HG03442 (cell line): ENCODE data around the gene STARD9.
"Not testable (repeated sequence)": the region's sequence is repeated elsewhere in the genome, so short reads cannot be mapped to it uniquely, and the experiment has no call there.

Experiments used
- ATAC-seq: cut with Tn5 transposase; IDR thresholded peaks from one replicate; pipeline ENCODE4 v1.9.1; 2021; ENCODE audit warnings: mild to moderate bottlenecking, moderate library complexity; ENCODE audit not compliant: unreplicated experiment

The STARD9 gene

DNA sequence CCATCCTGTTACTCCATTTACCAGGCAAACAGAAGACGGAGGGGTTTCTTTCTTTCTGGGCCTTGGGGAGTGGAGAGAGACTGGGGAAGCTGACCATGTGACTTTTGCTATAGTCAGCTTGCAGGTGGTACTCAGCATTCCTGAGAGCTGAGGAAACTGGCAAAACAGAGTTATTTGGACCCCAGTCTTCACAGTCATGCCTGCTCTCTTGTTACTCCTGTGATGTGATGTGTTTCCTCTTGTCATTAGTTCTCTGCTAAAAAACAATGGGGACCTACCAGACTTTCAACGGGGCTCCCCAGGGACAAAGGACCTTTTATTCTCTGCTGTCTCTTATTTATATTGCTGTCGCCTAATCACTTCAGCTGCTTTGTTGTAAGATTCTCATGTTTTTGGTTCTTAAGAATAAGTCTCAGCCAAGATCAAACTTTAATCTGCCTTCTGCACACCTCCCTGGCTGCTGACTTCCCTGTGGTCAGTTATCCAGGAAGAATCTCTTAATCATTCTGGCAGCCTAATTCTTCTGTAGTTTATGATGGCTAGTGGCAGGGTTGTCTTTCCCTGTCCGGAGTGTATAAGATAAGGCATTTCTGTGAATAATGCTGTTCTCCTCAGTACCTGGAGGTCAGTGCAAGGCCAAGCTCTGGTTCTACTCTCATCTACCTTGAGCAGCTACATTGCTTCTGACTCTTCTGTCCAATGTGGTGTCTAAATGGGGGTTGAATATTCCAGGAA, 8.8 kb downstream of the STARD9 start:
- no peak for ATAC-seq

DNA sequence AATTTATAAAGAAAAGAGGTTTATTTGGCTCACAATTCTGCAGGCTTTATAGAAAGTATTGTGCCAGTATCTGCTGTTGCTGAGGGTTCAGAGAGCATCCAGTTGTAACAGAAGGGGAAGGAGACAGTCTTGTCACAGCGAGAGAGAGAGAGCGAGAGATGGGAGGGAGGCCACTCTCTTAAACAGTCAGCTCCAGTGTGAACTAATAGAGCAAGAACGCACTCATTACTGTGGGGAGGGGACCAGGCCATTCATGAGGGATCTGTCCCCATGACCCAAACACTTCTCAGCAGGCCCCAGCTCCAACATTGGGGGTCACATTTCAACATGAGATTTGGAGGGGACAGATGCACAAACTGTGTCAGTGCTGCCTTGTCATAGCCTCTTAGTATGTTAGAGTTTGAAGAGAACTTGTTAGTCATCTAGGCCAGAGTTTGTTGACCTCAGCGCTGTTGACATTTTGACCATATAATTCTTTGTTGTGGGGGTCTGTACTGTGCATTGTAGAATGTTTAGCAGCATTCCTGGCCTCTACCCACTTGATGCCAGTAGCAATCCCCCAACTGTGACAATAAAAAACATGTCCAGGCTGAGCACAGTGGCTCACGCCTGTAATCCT, 15.3 kb downstream of the STARD9 start:
- ATAC-seq, result no peak

DNA sequence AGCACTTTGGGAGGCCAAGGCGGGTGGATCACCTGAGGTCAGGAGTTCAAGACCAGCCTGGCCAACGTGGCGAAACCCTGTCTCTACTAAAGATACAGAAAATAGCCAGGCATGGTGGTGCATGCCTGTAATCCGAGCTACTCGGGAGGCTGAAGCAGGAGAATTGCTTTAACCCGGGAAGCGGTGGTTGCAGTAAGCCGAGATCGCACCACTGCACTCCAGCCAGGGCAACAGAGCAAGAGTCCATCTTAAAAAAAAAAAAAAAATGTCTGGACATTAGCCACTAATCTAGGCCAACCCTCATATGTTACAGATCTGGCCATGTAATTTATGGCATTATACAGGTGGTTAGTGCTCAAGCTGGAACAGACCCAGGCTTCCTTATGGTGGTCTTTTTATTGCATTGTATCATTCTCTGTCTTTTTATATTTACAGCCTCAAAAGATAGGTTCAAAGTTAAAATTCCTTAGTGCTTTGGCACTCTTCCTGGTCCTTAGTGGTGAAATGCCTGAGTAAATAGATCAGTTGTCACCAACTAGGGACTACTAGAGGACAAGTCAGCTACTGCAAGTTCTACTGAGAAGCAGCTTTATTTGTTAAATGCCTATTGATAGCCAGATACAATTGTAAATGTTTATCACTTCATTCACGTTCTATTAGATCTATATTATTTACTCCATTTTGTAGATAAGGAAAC, 16.0 kb downstream of the STARD9 start:
- no peak for ATAC-seq

DNA sequence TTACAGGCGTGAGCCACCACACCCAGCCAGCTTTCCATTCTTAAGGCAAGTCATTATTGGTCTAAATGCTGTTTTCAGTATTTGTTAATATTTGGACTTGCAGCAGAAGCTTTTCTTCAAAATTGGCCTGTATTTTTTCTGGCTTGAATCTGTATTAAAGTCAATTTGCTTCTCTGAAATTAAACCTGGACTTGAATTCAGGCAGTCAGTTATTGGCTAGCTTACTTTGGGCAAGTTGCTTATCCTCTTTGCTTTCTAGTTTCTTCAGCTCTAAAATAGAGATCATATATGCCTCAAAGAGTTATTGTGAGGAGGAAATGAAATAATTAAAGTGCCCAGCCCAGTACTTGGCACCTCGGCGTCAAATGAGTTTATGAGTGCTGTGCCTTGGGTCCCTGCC, 17.3 kb downstream of the STARD9 start:
- no peak for ATAC-seq

GRCh38 chr15:42593143-42593542, 17.7 kb downstream of the STARD9 start:
- no peak for ATAC-seq

- no peak for ATAC-seq
Measured at GRCh38 chr15:42594095-42594494, 18.7 kb downstream of the STARD9 start.

DNA sequence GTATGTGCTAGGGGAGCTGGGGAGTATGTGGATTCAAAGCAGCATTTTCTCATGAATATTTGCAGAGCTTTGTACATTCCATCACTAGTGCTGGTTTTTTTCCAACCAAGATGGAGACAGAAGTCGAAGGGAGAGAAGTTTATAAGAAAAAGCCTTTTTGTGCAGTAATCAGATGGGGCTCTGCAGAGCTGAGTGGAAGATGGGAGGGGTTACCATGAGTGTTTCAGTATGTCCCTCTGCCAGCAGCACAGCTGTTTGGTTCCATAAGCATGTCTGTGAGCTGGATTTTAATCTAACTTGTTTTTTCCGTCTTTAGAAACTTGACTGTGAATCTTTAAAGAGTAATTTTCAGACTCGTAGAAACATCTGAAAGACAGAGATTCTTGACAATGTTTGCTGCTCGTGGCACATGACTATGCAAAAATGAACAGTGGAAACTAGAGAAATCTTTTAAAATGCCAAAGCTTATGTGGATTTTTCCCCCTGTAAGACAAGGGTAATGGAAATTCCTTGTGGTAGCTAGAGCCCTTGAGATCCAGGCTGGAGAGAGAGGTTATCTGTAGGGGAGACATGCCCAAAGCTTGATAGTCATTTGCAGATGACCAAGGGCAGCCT, 20.3 kb downstream of the STARD9 start:
- no peak for ATAC-seq

- ATAC-seq, result not testable (repeated sequence)
Measured at GRCh38 chr15:42601316-42601715, 25.9 kb downstream of the STARD9 start.

DNA sequence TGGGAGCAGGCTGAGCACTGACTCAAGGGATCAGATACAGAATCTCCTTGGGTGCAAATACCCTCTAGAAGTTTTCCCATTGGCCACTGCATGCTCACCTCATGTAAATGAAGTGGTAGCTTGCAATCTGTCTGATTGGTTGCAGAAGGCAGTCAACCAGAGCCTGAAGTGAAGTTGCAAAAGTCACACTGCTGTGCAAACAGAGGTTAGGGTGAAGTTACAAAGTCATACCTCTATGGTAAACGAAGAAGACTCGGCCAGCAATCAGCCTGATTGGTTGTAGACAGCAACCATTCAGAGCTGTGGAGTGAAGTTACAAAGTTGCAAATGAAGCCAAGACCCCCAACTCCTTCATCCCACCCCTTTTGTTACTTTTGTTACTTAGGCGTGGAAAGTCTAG, 27.1 kb downstream of the STARD9 start:
- ATAC-seq, result no peak

- ATAC-seq, result no peak
Measured at GRCh38 chr15:42603978-42604377, 28.6 kb downstream of the STARD9 start.

GRCh38 chr15:42604894-42605744, 29.7 kb downstream of the STARD9 start:
- ATAC-seq, result no peak

DNA sequence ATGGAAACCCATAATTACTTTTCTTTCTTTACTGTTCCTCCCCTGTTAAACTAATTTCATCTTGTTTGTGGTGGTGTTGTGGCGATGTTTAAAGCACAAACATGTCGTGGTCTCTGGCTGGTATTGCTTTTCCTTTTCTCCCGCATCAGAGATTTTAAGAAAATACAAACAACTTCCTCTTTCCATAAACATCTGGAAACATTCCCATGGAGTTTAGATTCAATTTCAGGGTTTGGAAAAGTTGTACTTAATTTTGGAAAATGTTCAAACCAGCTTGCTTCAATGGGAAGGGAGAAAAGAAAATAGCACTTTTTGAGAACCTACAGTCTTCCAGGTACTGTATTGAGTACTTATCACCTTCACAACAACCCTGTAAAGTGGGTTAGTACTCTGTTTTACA, 30.4 kb downstream of the STARD9 start:
- no peak for ATAC-seq

GRCh38 chr15:42608110-42608531, 32.7 kb downstream of the STARD9 start:
- ATAC-seq, result peak; percentile 47

DNA sequence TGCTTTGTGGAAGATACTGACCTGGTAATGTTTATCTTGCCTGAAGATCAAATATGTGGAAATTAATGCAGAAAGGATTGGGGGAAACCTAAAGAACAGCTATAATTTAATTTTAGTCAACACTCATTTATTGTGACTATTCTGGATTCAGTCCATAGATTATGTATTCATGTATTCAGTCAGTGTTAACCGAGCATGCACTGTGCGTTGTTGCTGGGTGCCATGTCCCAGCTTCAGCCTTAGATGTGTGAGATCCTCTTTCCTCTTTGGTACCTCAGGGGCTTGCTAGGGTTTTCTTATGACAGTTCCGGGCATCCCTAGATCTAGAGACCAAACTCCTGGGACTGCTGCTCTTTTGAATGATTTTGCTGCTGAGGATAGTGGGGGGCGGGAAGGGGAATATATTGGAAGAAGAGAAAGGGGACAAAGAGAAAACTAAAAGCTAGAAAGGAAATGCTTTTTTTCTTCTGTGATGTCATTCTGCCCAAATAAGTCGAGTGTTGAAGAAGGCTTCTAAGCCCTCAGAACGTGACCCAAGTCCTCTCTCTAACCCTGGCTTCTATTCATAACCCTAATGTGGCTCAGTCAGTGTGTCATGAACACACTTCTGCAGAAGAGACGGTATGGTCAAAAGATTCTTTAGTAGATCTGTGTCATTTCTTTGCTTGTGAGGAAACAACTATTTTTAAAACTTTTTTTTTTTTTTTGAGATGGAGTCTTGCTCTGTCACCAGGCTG, 33.5 kb downstream of the STARD9 start:
- ATAC-seq, result no peak

DNA sequence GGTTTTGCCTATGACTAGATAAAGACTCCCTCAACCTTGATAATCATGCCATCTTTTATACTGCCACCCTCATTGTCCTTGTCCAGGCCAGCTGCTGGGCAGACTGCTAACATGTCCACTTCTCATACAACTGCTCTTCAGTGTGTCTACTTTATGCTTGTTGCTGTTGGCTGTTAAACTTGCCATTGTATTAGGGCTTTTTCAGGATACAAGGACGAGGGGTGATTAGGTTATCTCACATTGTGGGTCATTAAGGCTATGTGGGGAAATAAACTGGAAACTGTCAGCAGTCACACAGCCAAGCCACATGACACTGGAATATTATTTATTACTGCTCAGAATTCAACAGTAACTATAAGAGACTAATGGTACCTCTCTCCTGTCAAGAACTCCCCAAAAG, 36.1 kb downstream of the STARD9 start:
- ATAC-seq, result no peak

GRCh38 chr15:42612367-42612912, 37.0 kb downstream of the STARD9 start:
- no peak for ATAC-seq

DNA sequence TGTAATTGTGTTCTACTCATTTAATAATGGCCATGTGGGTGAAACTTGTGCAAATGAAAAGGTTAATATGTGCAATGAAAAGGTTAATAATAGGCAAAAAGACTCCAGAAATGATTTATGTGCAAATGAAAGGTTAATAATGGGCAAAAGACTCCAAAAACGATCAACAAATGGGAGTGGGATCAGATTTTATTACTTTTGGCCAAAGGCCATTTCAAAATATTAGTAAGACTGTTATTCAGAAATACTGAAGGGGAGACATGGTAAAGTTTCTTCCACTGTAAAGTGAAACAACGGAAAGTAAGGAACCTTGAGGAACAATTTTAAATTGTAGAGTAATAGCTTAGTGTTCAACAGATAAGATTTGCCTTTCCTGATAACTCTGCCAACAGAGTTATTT, 40.7 kb downstream of the STARD9 start:
- no peak for ATAC-seq

GRCh38 chr15:42619656-42620371, 44.4 kb downstream of the STARD9 start:
- no peak for ATAC-seq

DNA sequence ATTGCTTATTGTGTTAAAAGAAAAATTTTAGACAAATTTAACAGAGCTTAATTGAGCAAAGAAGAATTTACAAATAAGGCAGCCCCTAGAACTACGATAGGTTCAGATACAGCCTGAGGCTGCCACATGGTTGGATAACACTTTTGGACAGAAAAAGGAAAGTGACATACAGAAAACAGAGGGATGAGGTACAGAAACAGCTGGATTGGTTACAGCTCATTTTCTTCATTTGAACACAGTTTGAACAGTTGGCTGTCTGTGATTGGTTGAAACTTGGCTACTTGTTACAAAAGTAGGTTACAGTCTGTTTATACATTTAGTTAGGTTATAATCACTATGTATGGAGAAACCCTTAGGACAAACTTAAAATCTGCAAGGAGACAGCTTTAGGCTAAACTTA, 46.0 kb downstream of the STARD9 start:
- no peak for ATAC-seq
